HG03575 (cell line): ENCODE results near the gene ASF1A.

ENCODE experiments used
- ATAC-seq: cut with Tn5 transposase; IDR thresholded peaks from one replicate; pipeline ENCODE4 v1.9.1; 2021; ENCODE audit not compliant: unreplicated experiment, insufficient number of reproducible peaks, low FRiP score; ENCODE audit errors: extremely low read depth

Gene ASF1A

DNA sequence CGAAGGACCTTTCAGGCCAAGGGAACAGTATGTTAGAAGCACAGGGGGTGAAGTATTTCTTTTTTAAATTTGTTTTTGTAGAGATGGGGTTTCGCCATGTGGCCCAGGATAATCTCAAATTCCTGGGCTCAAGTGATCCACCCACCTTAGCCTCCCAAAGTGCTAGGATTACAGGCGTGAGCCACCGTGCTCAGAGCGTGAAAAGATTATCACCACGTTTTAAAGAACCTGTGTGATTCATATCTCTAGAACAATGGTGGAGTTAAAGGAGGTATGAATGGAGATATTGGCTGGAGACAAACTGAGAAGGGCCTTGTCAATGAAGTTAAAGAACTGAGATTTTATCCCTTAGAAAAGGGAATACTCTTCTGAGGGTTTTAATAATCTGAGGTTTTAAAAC, 9.7 kb downstream of the ASF1A start:
- ATAC-seq = no peak

- ATAC-seq = no peak
Measured at GRCh38 chr6:118905084-118905483, 11.1 kb downstream of the ASF1A start.

GRCh38 chr6:118905851-118906250, 11.9 kb downstream of the ASF1A start:
- ATAC-seq = no peak

DNA sequence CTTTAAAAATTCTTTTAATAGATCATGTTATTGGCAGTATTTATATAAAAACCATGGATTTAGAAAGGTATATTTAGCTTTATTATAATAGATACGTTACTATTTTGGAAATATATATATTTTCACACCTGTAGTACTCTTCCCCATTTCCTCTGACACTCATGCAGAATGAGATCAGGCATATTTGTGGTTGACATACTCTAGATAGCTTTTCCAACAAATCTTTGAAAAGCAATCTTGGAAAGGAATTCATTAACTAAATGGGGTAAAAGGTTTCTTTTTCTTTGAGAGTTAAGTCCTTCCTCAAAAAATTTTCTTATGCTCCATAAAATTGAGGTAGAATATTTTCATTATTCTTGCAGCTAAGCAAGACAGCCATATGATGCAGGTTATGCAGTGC, 14.5 kb downstream of the ASF1A start:
- no peak for ATAC-seq

GRCh38 chr6:118912646-118913045, 18.7 kb downstream of the ASF1A start:
- no peak for ATAC-seq

DNA sequence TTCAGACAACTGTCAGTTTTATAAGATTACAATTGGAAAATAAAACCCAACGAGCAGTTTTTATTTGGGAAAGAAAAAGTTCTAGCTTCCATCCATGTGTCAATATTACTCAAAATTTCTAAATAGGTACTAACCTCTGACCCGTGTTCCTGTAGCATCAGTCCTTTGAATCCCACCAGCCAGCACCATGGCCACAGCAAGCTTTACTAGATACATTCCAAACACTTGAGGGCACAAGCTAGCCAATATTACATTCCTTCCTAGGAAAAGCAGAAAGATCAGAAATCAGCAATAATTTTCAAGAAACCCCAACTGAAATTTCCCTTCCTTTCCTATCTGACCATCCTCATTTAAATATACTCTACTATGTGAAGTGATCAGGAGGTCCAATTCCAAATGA, 19.2 kb downstream of the ASF1A start:
- no peak for ATAC-seq

GRCh38 chr6:118914598-118914997, 20.6 kb downstream of the ASF1A start:
- no peak for ATAC-seq

GRCh38 chr6:118917546-118918328, 23.8 kb downstream of the ASF1A start:
- ATAC-seq = no peak

- no peak for ATAC-seq
Measured at GRCh38 chr6:118918329-118918725, 24.4 kb downstream of the ASF1A start.

- ATAC-seq = no peak
Measured at GRCh38 chr6:118921084-118921483, 27.1 kb downstream of the ASF1A start.

DNA sequence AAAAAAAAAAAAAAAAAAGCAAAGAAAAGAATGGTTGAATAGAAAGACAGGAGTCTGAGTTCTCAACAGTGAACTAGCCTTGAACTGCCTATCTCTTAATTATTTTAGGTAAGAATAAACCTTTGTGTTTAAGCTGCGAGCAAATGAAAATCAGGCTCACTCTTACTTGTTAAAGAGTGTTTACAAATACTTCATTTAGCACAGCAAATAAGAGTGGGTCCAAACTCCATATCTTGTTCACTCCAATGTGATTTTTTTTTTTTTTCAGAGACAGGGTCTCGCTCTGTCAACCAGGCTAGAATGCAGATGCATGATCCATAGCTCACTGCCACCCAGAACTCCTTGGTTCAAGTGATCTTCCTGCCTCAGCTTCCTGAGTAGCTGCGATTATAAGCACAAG, 29.1 kb downstream of the ASF1A start:
- no peak for ATAC-seq

GRCh38 chr6:118930680-118931079, 36.7 kb downstream of the ASF1A start:
- no peak for ATAC-seq

- no peak for ATAC-seq
Measured at GRCh38 chr6:118931436-118931835, 37.5 kb downstream of the ASF1A start.

DNA sequence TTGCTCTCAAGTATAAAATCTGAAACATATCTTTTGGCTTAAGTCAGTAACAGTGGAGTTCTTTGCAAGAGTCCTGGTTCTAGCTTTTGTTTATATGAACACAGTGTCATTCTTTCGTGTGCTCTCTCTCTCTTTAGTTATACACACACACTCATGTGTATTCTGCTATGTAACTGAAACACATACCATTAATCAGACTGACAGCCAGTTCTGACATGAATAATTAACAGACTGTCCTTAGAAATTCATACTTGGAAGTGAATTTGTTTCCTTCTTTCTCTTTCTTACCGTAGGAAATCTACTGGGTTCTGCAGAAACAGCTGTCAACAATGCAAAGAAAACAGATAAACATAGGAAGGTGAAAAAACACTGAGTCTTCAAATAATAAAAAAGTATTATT, 38.5 kb downstream of the ASF1A start:
- ATAC-seq = no peak

- peak; percentile 1 for ATAC-seq
Measured at GRCh38 chr6:118933855-118934460, 40.0 kb downstream of the ASF1A start.

GRCh38 chr6:118934461-118935330, 40.7 kb downstream of the ASF1A start, which contains the start of gene MCM9:
Gene MCM9 (minus strand): TSS chr6:118935159. CDS start chr6:118931723, 3,436 bp downstream.
- ATAC-seq = peak; percentile 87

GRCh38 chr6:118935331-118935668, 41.3 kb downstream of the ASF1A start:
- ATAC-seq = peak; percentile 17

GRCh38 chr6:118935978-118936703, 42.2 kb downstream of the ASF1A start:
- ATAC-seq = no peak

DNA sequence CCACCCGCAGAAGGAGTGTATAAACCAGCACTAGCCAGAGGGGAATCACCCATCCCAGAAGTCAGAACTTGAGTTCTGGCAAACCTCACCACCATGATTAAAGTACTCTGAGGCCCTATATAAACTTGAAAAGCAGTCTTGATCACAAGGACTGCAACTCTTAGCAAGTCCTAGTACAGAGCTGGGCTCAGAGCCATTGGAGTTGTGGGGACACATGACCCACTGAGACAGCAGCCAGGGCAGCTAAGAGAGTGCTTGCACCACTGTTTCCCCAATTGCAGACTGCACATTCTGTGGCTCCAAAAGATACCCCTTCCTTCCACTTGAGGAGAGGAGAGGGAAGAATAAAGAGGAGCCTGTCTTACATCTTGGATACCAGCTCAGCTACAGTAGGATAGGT, 45.7 kb downstream of the ASF1A start:
- ATAC-seq = no peak
